RPMI8226 (cell line): ENCODE data around the gene PYROXD2.

ENCODE experiments used
- DNase-seq: peaks from one replicate; pipeline ENCODE4 v3.0.0-alpha.2; 2015

Gene PYROXD2

GRCh38 chr10:98411768-98412167 lies 3.2 kb downstream of the PYROXD2 start:
- no peak for DNase-seq

- DNase-seq, result no peak
Measured at GRCh38 chr10:98411166-98411565, 3.8 kb downstream of the PYROXD2 start.

- no peak for DNase-seq
Measured at GRCh38 chr10:98410759-98411158, 4.2 kb downstream of the PYROXD2 start.

GRCh38 chr10:98410135-98410743 lies 4.7 kb downstream of the PYROXD2 start:
- DNase-seq, result no peak

- DNase-seq, result no peak
Measured at GRCh38 chr10:98408799-98409198, 6.2 kb downstream of the PYROXD2 start.

GRCh38 chr10:98407744-98408241 lies 7.2 kb downstream of the PYROXD2 start:
- DNase-seq, result no peak

- DNase-seq, result no peak
Measured at GRCh38 chr10:98407017-98407743, 7.8 kb downstream of the PYROXD2 start.

- no peak for DNase-seq
Measured at GRCh38 chr10:98405422-98405821, 9.6 kb downstream of the PYROXD2 start.

GRCh38 chr10:98404571-98405359 lies 10.2 kb downstream of the PYROXD2 start:
- DNase-seq, result no peak

GRCh38 chr10:98403812-98404504 lies 11.0 kb downstream of the PYROXD2 start:
- DNase-seq, result no peak

GRCh38 chr10:98402931-98403718 lies 11.9 kb downstream of the PYROXD2 start:
- no peak for DNase-seq

- DNase-seq, result no peak
Measured at GRCh38 chr10:98402478-98402877, 12.5 kb downstream of the PYROXD2 start.

- DNase-seq, result no peak
Measured at GRCh38 chr10:98400482-98400881, 14.5 kb downstream of the PYROXD2 start.

- DNase-seq, result no peak
Measured at GRCh38 chr10:98399784-98400183, 15.2 kb downstream of the PYROXD2 start.

- no peak for DNase-seq
Measured at GRCh38 chr10:98397089-98397600, 17.8 kb downstream of the PYROXD2 start.

GRCh38 chr10:98396096-98397063 lies 18.6 kb downstream of the PYROXD2 start:
- DNase-seq, result no peak

GRCh38 chr10:98394851-98395440 lies 20.0 kb downstream of the PYROXD2 start:
- no peak for DNase-seq

GRCh38 chr10:98391578-98391991 lies 23.4 kb downstream of the PYROXD2 start:
- DNase-seq, result no peak

GRCh38 chr10:98391065-98391464 lies 23.9 kb downstream of the PYROXD2 start:
- no peak for DNase-seq

- DNase-seq, result no peak
Measured at GRCh38 chr10:98390406-98390805, 24.6 kb downstream of the PYROXD2 start.
